ENCODE results near the gene GIPC1. TPM values are rescaled to one million over a fixed set of nuclear protein-coding genes. Genes with fewer than 3 reads are reported as not detected.
"Not testable (repeated sequence)": the region's sequence is repeated elsewhere in the genome, so short reads cannot be mapped to it uniquely, and the experiment has no call there.

GIPC1 gene
- total and polyA plus RNA-seq, 7 donors, result 65.1 to 378 (median 97.7) TPM

- peak; percentile 87 for DNase-seq
- no peaks in the 10 kb centered on the region for H3K9me3 ChIP-seq
- no peaks in the 10 kb centered on the region for H3K27me3 ChIP-seq
- peaks cover 0 to 20% (median 12%) of the 10 kb centered on the region in 4 donors for H3K4me1 ChIP-seq
- peak overlapping the region in 1 of 4 donors; percentile 5 for H3K4me3 ChIP-seq
- intact Hi-C loops (cut with DNase I), result no loop called here
- H3K36me3 ChIP-seq, result peaks cover 13 to 23% (median 19%) of the 10 kb centered on the region in 4 donors
- TF ChIP-seq POLR2AphosphoS5 (IDR thresholded peaks at IDR 0.05) (peak in 3 of 4 donors; percentile 25 to 43 (median 37)), CTCF (IDR thresholded peaks at IDR 0.05) (no peak), EP300 (IDR thresholded peaks at IDR 0.05) (no peak)
- H3K27ac ChIP-seq, result peak overlapping the region; percentile 58 to 77 (median 65)
- 29 to 47% methylated on average over 22 of the region's 22 CpGs for WGBS, 2 donors
Observed at GRCh38 chr19:14510311-14511228, 14.6 kb upstream of the GIPC1 start.

DNA sequence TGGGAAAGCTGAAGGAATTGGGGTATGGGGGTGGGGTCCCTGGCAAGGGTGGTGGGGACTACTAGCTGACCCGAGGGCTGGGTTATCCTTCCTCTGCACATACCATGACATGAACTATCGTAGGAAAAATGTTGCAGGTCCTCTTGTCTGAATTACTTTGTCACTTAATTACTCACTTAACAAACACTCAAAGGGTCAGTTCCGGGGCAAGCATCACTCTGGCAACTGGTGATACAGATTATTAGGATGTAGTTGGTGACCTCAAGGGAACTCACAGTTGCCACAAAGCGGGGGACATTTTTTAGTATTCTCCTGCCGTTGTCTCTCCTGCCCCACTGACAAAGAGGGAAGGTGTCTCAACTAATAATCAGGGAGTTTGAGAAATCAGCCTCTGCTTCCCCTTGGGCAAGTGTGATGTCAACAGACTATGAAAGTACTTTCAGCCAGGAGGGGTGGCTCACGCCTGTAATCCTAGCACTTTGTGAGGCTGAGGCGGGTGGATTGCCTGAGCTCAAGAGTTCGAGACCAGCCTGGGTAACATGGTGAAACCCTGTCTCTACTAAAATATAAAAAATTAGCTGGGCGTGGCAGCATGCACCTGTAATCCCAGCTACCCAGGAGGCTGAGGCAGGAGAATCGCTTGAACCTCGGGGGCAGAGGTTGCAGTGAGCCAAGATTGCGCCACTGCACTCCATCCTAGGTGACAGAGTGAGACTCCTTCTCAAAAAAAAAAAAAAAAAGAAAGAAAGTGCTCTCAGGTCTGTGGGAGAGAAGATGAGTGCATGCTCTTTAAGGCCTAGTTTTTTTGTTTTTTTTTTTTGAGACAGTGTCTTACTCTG, 12.0 kb upstream of the GIPC1 start:
- TF ChIP-seq EP300 (IDR thresholded peaks at IDR 0.05) (no peak), CTCF (IDR thresholded peaks at IDR 0.05) (no peak), POLR2A (IDR thresholded peaks at IDR 0.05) (no peak), POLR2AphosphoS5 (IDR thresholded peaks at IDR 0.05) (no peak)
- Histone ChIP-seq H3K36me3 (no peaks in the 10 kb centered on the region), H3K9me3 (no peaks in the 10 kb centered on the region), H3K27ac (no peak overlapping the region), H3K4me1 (peaks cover 0 to 8% (median 0%) of the 10 kb centered on the region in 4 donors), H3K27me3 (no peaks in the 10 kb centered on the region), H3K4me3 (no peak overlapping the region)
- intact Hi-C loops (cut with DNase I), result no loop called here
- DNase-seq, result no peak
- 51 to 77% methylated on average over 12 of the region's 12 CpGs for WGBS, 2 donors

DNA sequence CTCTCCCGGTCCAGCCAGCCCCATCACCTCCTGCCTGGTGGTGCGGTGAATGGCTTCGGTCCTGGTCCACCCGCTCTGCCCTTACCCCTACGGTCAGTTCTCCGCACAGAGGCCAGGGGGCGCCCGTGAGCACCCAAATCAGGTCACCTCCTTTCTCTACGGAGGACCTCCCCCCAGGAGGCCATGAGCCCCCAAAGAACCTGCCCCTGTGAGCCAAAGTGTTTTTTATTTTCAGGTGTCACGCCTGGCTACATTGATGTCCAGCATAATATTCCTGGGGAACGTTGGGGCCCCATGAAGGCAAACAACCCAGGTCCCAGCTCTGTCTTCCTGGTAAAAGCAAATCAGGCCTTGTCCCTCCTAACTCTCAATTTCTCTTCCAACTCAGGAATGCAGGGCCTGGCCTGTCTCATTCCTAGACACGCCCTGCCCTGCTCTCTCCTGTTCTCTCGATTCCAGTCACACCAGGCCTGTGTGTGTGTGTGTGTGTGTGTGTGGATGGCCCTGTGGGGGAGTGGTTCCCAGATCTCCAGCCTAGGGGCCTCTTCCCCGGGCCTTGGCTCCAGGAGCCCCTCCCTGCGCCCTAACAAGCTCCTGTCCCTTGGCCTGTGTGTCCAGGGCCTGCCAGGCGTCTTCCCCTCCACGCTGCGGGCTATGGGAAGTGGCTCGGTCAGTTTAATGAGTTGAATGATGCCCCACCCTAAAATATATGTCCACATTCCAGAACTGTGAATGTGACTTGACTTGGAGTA, 9.7 kb upstream of the GIPC1 start:
- peak overlapping the region in 1 of 4 donors; percentile 27 for H3K27ac ChIP-seq

GRCh38 chr19:14504575-14504974, 8.6 kb upstream of the GIPC1 start:
- WGBS, 2 donors, result 85 to 89% methylated on average over 8 of the region's 8 CpGs
- H3K4me1 ChIP-seq; H3K36me3 ChIP-seq; DNase-seq; H3K27me3 ChIP-seq; intact Hi-C loops (cut with DNase I); H3K27ac ChIP-seq; H3K9me3 ChIP-seq; H3K4me3 ChIP-seq: not testable (repeated sequence)

More for the DNA sequence above, 9.7 kb upstream of the GIPC1 start:
- TF ChIP-seq POLR2AphosphoS5 (IDR thresholded peaks at IDR 0.05) (no peak), CTCF (IDR thresholded peaks at IDR 0.05) (peak in 3 of 4 experiments; percentile 15 to 51 (median 34))
- Histone ChIP-seq H3K4me3 (no peak overlapping the region), H3K27me3 (no peaks in the 10 kb centered on the region), H3K36me3 (no peaks in the 10 kb centered on the region), H3K4me1 (no peaks in the 10 kb centered on the region), H3K9me3 (no peaks in the 10 kb centered on the region)
- 17 to 38% methylated on average over 19 of the region's 19 CpGs for WGBS, 2 donors
- no peak for DNase-seq
- intact Hi-C loops (cut with DNase I), result no loop called here
